ENCODE measurements around the gene PCDH19.

The PCDH19 gene

GRCh38 chrX:100296183-100296753 lies 113.8 kb downstream of the PCDH19 start:
- DNase-seq (ENCODE audit: low spot score) = no peak

- no peak for DNase-seq (ENCODE audit: low spot score)
These were observed 115.1 kb downstream of the PCDH19 start for GRCh38 chrX:100294965-100295364.

- DNase-seq (ENCODE audit: low spot score) = no peak
These were observed 121.0 kb downstream of the PCDH19 start for GRCh38 chrX:100289066-100289558.

GRCh38 chrX:100277231-100277630 lies 132.8 kb downstream of the PCDH19 start:
- no peak for DNase-seq (ENCODE audit: low spot score)

GRCh38 chrX:100274916-100275315 lies 135.2 kb downstream of the PCDH19 start:
- no peak for DNase-seq (ENCODE audit: low spot score)

GRCh38 chrX:100265179-100265578 lies 144.9 kb downstream of the PCDH19 start:
- no peak for DNase-seq (ENCODE audit: low spot score)

GRCh38 chrX:100264200-100264599 lies 145.9 kb downstream of the PCDH19 start:
- no peak for DNase-seq (ENCODE audit: low spot score)

- DNase-seq (ENCODE audit: low spot score) = no peak
These were observed 146.4 kb downstream of the PCDH19 start for GRCh38 chrX:100263650-100264049.

GRCh38 chrX:100248885-100249493 lies 161.1 kb downstream of the PCDH19 start:
- no peak for DNase-seq (ENCODE audit: low spot score)

GRCh38 chrX:100247826-100248225 lies 162.2 kb downstream of the PCDH19 start:
- DNase-seq (ENCODE audit: low spot score) = no peak

GRCh38 chrX:100244681-100245080 lies 165.4 kb downstream of the PCDH19 start:
- no peak for DNase-seq (ENCODE audit: low spot score)
